ENCODE results near the gene EIF4E3.

GRCh38 chr3:71759401-71759800, 34.2 kb upstream of the EIF4E3 start:
- TF ChIP-seq CTCF (IDR thresholded peaks at IDR 0.05): no peak
- TF ChIP-seq POLR2A (IDR thresholded peaks at IDR 0.05): no peak

Measured in uterus (tissue), 2 donors.